Right lobe of liver (tissue), 4 donors: ENCODE measurements around the gene NCF2.

Experiments used
- CTCF ChIP-seq, 4 donors: fragments of 200-600 bp in 3 of 4; fragments of 450-650 bp in 1 of 4; IDR thresholded peaks; one replicate each; pipeline versions ENCODE4 v1.5.1 to v1.8.0; 2016 to 2022; ENCODE audit warnings: antibody characterized with exemption in 4 of 4, mild to moderate bottlenecking in 2 of 4
- POLR2A ChIP-seq: fragments of 450-650 bp; IDR thresholded peaks from one replicate; pipeline ENCODE4 v1.6.1; 2017; ENCODE audit warnings: antibody characterized with exemption, mild to moderate bottlenecking
- donor health status: DM: no; HTN: no; CAD: no.
- donor health status: DM: no; HTN: no; CAD: no.
- donor health status: DM: no; HTN: yes; CAD: no.

GRCh38 chr1:183533617-183534174, 56.6 kb downstream of the NCF2 start:
- TF ChIP-seq CTCF (IDR thresholded peaks at IDR 0.05) (no peak), POLR2A (no peak)
